Gastroesophageal sphincter (tissue), 2 donors: ENCODE measurements around the gene ATG2A.

Experiments used
- POLR2A ChIP-seq, 2 donors: fragments of 450-650 bp; IDR thresholded peaks; one replicate each; pipeline ENCODE4 v1.6.1; 2017; ENCODE audit warnings: antibody characterized with exemption in 2 of 2, mild to moderate bottlenecking in 2 of 2, moderate library complexity in 1 of 2
- POLR2AphosphoS5 ChIP-seq: sonication (generic); formaldehyde crosslinking; IDR thresholded peaks from one replicate; pipeline ENCODE4 v1.6.1; 2017; ENCODE audit warnings: antibody characterized with exemption

DNA sequence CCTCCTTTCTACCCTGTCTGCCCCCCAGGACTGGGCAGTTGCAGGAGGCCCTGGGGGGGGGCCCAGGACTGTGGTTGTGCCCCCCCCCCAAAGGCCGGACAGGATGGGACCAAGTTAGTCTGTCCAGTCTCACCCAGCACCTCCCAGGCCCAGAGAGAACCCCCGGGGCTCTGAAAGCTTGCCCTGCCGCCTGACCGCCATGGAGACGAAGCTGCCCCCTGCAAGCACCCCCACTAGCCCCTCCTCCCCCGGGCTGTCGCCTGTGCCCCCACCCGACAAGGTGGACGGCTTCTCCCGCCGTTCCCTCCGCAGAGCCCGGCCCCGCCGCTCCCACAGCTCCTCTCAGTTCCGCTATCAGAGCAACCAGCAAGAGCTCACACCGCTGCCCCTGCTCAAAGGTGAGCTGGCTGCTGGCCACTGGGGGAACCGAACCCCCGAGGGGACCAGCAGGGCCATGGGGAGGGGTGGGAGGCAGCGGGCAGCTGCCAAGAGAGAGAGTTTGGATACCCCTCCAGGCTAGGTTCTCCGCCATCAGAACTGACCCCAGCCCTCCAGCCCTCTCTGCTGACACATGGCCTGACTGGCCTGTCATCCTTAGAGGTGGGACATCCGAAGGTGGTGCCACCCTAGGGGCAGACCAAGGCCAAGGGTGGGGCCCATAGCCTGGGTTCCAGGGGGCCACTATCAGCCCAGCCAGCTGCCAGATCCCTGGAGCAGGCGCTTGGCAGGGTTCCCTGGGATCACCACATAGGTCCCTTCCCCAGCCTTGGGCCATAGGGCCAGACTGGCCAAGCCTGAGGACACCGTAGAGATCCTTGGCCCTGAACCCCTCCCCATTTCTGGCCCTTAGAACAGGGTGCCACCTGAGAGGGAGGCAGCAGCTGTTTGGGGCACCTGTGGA, 8.8 kb upstream of the ATG2A start:
- TF ChIP-seq POLR2AphosphoS5 (no peak), POLR2A (IDR thresholded peaks at IDR 0.05) (no peak)
